Right lung (tissue), 5 donors: ENCODE results near the gene NUP107. TPM values are rescaled to one million over a fixed set of nuclear protein-coding genes. Genes with fewer than 3 reads are reported as not detected.

Source experiments
- DNase-seq, 2 donors: peaks; one replicate each; pipeline ENCODE4 v3.0.0-alpha.2; 2013
- polyA plus RNA-seq, 5 donors: library from polyadenylated mRNA; unstranded; fragments of 120-200 nt; gene quantifications; one replicate each; pipeline versions ENCODE4 v1.2.1 to v1.2.3, GENCODE V29; 2013; ENCODE audit warnings: inconsistent platforms in 1 of 5, low replicate concordance in 1 of 5; ENCODE audit not compliant: insufficient read length in 5 of 5, insufficient read depth in 1 of 5

NUP107 gene
- polyA plus RNA-seq, 5 donors: 53.9 to 95.6 (median 75.2) TPM

- DNase-seq: no peak
These were observed 84.6 kb downstream of the NUP107 start for GRCh38 chr12:68771223-68771925.

GRCh38 chr12:68772714-68773113 is 85.9 kb downstream of the NUP107 start:
- DNase-seq: no peak

- no peak for DNase-seq
These were observed 86.8 kb downstream of the NUP107 start for GRCh38 chr12:68773582-68773981.

- no peak for DNase-seq
These were observed 88.4 kb downstream of the NUP107 start for GRCh38 chr12:68775121-68775630.

- no peak for DNase-seq
These were observed 90.3 kb downstream of the NUP107 start for GRCh38 chr12:68776976-68777610.

GRCh38 chr12:68779280-68779679 is 92.5 kb downstream of the NUP107 start:
- no peak for DNase-seq

- no peak for DNase-seq
These were observed 94.0 kb downstream of the NUP107 start for GRCh38 chr12:68780731-68781130.

GRCh38 chr12:68781728-68782127 is 95.0 kb downstream of the NUP107 start:
- DNase-seq: no peak

GRCh38 chr12:68784015-68784414 is 97.2 kb downstream of the NUP107 start:
- no peak for DNase-seq

- no peak for DNase-seq
These were observed 98.6 kb downstream of the NUP107 start for GRCh38 chr12:68785358-68785757.

GRCh38 chr12:68785823-68786222 is 99.0 kb downstream of the NUP107 start:
- DNase-seq: no peak

- no peak for DNase-seq
These were observed 100.2 kb downstream of the NUP107 start for GRCh38 chr12:68786929-68787328.

- DNase-seq: no peak
These were observed 101.9 kb downstream of the NUP107 start for GRCh38 chr12:68788554-68789143.

GRCh38 chr12:68789144-68789878 is 102.5 kb downstream of the NUP107 start:
- DNase-seq: no peak

GRCh38 chr12:68790081-68790951 is 103.5 kb downstream of the NUP107 start:
- DNase-seq: no peak

- DNase-seq: no peak
These were observed 104.1 kb downstream of the NUP107 start for GRCh38 chr12:68790952-68791234.

GRCh38 chr12:68791897-68792481 is 105.2 kb downstream of the NUP107 start:
- no peak for DNase-seq

- peak in 1 of 2 donors; percentile 23 for DNase-seq
These were observed 106.2 kb downstream of the NUP107 start for GRCh38 chr12:68792952-68793351.

GRCh38 chr12:68793436-68793835 is 106.7 kb downstream of the NUP107 start:
- DNase-seq: no peak

GRCh38 chr12:68793975-68794652 is 107.3 kb downstream of the NUP107 start:
- DNase-seq: no peak
